HepG2 (cell line): Measurements from ENCODE around the gene ATP5PB. TPM values are rescaled to one million over a fixed set of nuclear protein-coding genes. Genes with fewer than 3 reads are reported as not detected.

Experiments used
- ADNP ChIP-seq: sonication (generic); formaldehyde crosslinking; IDR thresholded peaks from 2 replicates; pipeline ENCODE4 v1.4.0; 2020; ENCODE audit warnings: missing genetic modification reagents
- ATF1 ChIP-seq: IDR thresholded peaks from 2 replicates; pipeline ENCODE4 v1.6.1; 2016; ENCODE audit warnings: mild to moderate bottlenecking, control low read depth
- CTCF ChIP-seq: sonication (generic); formaldehyde crosslinking; IDR thresholded peaks from 2 replicates; pipeline ENCODE4 v1.5.0; 2020; ENCODE audit warnings: mild to moderate bottlenecking, missing genetic modification reagents, moderate library complexity
- HNF1B ChIP-seq: sonication (generic); formaldehyde crosslinking; IDR thresholded peaks from 2 replicates; pipeline ENCODE4 v1.5.1; 2020; ENCODE audit warnings: mild to moderate bottlenecking, moderate library complexity, missing genetic modification reagents
- HOMEZ ChIP-seq: IDR thresholded peaks from 2 replicates; pipeline ENCODE4 v1.6.1; 2016; ENCODE audit warnings: low read depth
- JDP2 ChIP-seq: sonication (generic); formaldehyde crosslinking; IDR thresholded peaks from 2 replicates; pipeline ENCODE4 v1.8.1; 2022; ENCODE audit warnings: missing genetic modification reagents, borderline replicate concordance
- MAFF ChIP-seq: IDR thresholded peaks from 2 replicates; pipeline ENCODE4 v1.6.1; 2011; ENCODE audit warnings: low read depth, low read length, improper control_type of control experiment
- MXI1 ChIP-seq: IDR thresholded peaks from 3 replicates; pipeline ENCODE4 v1.6.1; 2012; ENCODE audit warnings: low read depth, low read length, inconsistent platforms, borderline replicate concordance
- NR2C2 ChIP-seq: sonication (generic); formaldehyde crosslinking; IDR thresholded peaks from 2 replicates; pipeline ENCODE4 v1.4.0; 2020; ENCODE audit warnings: missing genetic modification reagents, mild to moderate bottlenecking, moderate library complexity, borderline replicate concordance
- PPARG ChIP-seq: conservative IDR thresholded peaks from 2 replicates; pipeline ENCODE4 v1.6.1; 2016; ENCODE audit warnings: missing biosample characterization, missing genetic modification reagents
- RAD21 ChIP-seq: fragments of 450-650 bp; formaldehyde crosslinking; IDR thresholded peaks from 2 replicates; pipeline ENCODE4 v1.5.0; 2020; ENCODE audit warnings: mild to moderate bottlenecking
- RFXANK ChIP-seq: IDR thresholded peaks from 2 replicates; pipeline ENCODE4 v1.6.1; 2016
- SOX6 ChIP-seq, 2 experiments: fragments of 450-650 bp in 1 of 2; sonication (generic) in 1 of 2; formaldehyde crosslinking in 1 of 2; IDR thresholded peaks; 2 replicates each; pipeline versions ENCODE4 v1.4.0 to v1.6.1; 2017 to 2020; ENCODE audit warnings: antibody characterized with exemption in 1 of 2, mild to moderate bottlenecking in 1 of 2, missing genetic modification reagents in 1 of 2
- STAG1 ChIP-seq: sonication (generic); formaldehyde crosslinking; IDR thresholded peaks from 2 replicates; pipeline ENCODE4 v1.4.0; 2020; ENCODE audit warnings: missing genetic modification reagents
- TFDP2 ChIP-seq: sonication (generic); formaldehyde crosslinking; IDR thresholded peaks from 2 replicates; pipeline ENCODE4 v1.4.0; 2020; ENCODE audit warnings: missing genetic modification reagents
- TGIF2 ChIP-seq: IDR thresholded peaks from 2 replicates; pipeline ENCODE4 v1.6.1; 2016; ENCODE audit warnings: control low read depth, missing compliant biosample characterization
- XRCC5 ChIP-seq: fragments of 200-400 bp; formaldehyde crosslinking; optimal IDR thresholded peaks from 2 replicates; pipeline ENCODE3; 2017; ENCODE audit warnings: mild to moderate bottlenecking, low read length
- ZBTB37 ChIP-seq: sonication (generic); formaldehyde crosslinking; IDR thresholded peaks from 2 replicates; pipeline ENCODE4 v1.4.0; 2020; ENCODE audit warnings: mild to moderate bottlenecking, missing genetic modification reagents
- ZGPAT ChIP-seq: IDR thresholded peaks from 2 replicates; pipeline ENCODE4 v1.6.1; 2016; ENCODE audit warnings: mild to moderate bottlenecking
- polyA plus RNA-seq, 8 experiments: library from polyadenylated mRNA; depleted of rRNA in 3 of 8; stranded (reverse) in 7 of 8; unstranded in 1 of 8; fragments of >200 nt; fragmentation: Illumina TruSeq in 4 of 8; extraction: Trizol in 4 of 8; gene quantifications; 2 replicates each; pipeline versions ENCODE4 v1.2.1 to v1.2.3, GENCODE V29; 2011 to 2016; ENCODE audit warnings: low read depth in 4 of 8, missing spikeins in 1 of 8, mixed read lengths in 1 of 8; ENCODE audit not compliant: insufficient read depth in 1 of 8
- total RNA-seq, 5 experiments: library from RNA; depleted of rRNA; stranded (reverse); fragments of >200 nt; fragmentation: Illumina TruSeq; extraction: Trizol; gene quantifications; 2 replicates each; pipeline ENCODE4 v1.2.3, GENCODE V29; 2016; ENCODE audit warnings: low read depth in 1 of 5

Gene ATP5PB
- total and polyA plus RNA-seq, 2 of the 13 experiments (the other 11 are each of a cell fraction or from before 2014, with no cell fraction given), result 297 to 541 TPM

GRCh38 chr1:111441573-111442192 is 7.6 kb upstream of the ATP5PB start (continued):
- TF ChIP-seq TFDP2 (no peak), ZBTB37 (no peak), SOX6 (IDR thresholded peaks at IDR 0.05) (no peak), SOX6 (CRISPR knock-in tag; IDR thresholded peaks at IDR 0.05) (peak; percentile 34), XRCC5 (peak; percentile 52), MXI1 (no peak), HNF1B (CRISPR knock-in tag) (0 out of 2 replicates have a peak, but pooled peaks have one; percentile 25), ZGPAT (no peak), RAD21 (peak; percentile 47; the same call in 1 of the 2 replicates), ATF1 (CRISPR knock-in tag) (no peak), PPARG (CRISPR knock-in tag) (no peak), MAFF (no peak), TGIF2 (CRISPR knock-in tag) (no peak), ADNP (no peak), RFXANK (no peak), HOMEZ (CRISPR knock-in tag) (no peak), NR2C2 (no peak), STAG1 (peak; percentile 52), CTCF (CRISPR knock-in tag) (peak; percentile 74), JDP2 (CRISPR knock-in tag) (no peak)
